GM21717 (cell line): ENCODE results near the gene INTS1.

Experiments
- ATAC-seq: cut with Tn5 transposase; IDR thresholded peaks from one replicate; pipeline ENCODE4 v1.9.1; 2021; ENCODE audit warnings: mild to moderate bottlenecking, moderate library complexity; ENCODE audit not compliant: unreplicated experiment

The INTS1 gene

DNA sequence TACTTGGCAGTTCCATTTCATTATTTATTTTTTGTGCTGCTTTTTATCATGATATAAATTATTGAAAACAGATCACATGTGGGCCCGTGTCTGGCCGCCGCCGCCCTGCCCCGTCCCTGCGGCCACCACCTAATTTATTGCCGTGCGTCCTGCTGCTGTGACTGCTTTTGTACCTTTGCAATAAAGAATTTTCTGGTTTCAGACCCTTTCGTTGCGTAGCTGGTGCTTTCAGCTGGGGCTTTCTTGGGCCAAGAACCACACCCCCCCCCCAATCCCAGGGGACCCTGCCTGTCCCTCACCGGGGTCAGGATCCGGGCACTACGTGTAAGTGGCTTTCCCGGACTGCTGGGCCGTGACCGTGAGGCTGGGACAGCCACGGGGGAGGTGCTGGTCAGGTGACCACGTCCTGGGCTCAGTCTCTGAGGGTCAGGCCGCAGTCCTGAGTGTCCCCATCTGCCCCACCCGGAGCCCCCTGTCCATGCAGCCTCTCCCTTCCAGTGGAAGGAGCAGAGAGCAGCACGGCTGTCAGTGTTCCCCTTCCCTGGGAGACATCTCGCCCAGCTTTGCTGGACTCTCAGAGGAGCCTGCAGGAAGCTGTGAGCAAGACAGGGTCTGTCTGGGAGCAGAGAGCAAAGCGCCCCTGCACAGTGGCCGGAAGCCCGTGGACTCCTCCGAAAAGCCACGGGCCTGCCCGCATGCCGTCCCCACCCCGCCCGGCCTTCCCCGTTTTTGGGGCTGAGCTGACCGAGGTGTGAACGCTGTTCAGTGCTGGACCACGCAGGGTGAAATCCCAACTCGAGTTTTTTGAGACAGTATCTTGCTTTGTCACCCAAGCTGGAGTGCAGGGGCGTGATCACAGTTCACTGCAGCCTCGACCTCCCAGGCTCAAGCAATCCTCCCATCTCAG lies 38.9 kb upstream of the INTS1 start:
- ATAC-seq, result no peak

DNA sequence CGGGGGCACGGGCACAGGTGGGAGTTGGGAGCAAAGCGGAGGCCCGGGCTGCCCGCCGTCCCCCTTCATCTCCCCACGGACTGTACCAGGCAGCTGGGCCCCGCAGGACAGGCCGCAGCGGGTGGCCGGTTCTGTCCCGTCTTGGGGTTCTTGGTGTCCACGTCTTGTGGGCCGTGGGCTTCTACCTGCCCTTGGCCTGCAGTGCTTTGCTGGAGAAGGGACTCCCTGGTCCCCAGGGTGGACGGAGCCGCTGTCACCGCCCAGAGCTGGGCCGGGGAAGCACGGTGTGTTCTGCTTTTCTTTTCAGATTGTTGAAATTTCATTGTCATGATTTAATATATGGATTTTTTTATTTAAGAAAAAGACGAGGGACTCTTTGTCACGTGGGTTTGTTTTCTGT lies 38.1 kb upstream of the INTS1 start:
- ATAC-seq, result no peak

- no peak for ATAC-seq
These were observed 37.4 kb upstream of the INTS1 start for GRCh38 chr7:1541431-1542162.

DNA sequence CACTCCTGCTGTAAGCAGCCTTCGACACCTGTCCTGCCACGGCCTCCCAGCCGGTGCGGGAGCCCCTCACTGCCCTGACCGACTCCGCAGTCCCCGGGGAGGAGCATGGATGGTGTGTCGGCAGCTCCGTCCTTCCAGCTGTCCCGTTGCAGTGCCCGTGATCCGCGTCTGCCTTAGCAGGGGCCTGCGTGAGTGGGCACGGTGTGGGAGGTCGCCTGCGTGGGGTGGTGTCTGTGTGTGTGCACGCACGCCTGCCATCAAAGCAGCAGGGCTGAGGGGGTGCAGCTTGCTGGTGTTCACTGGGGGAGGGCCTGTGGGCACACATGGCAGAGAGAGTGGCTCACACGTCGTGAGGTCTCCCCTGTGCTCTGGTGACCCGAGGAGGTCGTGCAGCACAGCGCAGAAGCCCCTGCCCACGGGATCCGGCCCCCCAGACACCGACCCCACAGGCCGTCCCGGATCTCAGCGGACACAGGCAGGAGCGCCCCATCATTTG lies 36.6 kb upstream of the INTS1 start:
- no peak for ATAC-seq

GRCh38 chr7:1539882-1540775 lies 35.9 kb upstream of the INTS1 start:
- no peak for ATAC-seq

DNA sequence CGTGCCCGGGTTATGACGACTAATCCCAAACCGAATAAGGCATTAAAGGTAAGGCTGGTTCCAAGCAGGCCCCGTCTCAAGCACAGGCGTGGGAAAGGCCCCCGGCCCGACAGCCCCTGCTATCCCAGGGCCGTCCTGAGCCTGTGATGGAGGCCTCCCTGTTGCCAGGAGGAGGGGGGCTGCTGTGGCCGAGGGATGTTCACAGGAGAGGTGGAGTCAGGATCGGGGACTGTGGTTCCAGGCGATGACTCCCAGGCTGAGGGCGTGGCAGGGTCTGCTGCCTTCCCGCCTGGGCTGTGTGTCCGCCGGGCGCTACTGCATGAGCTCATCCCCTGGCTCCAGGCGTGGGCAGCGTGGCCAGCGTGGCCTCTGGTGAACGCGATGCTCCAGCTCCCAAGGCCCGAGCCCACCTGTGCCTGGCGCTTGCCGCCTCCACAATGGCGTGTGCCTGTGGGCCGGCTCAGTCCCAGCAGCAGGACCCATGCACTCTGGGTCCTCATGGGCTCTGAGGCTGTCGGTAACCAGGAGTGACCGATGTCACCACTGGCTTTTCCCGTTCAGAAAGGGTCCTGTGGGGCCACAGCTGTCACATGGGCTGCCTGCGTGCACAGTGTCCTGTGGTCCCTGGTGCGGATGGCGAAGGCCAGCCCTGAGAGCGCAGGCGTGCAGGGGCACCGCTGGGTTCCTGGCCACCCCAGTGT lies 35.1 kb upstream of the INTS1 start:
- no peak for ATAC-seq

- no peak for ATAC-seq
These were observed 34.5 kb upstream of the INTS1 start for GRCh38 chr7:1538544-1539180.

GRCh38 chr7:1537535-1538412 lies 33.6 kb upstream of the INTS1 start:
- ATAC-seq, result no peak

GRCh38 chr7:1536743-1537534 lies 32.8 kb upstream of the INTS1 start:
- ATAC-seq, result no peak

DNA sequence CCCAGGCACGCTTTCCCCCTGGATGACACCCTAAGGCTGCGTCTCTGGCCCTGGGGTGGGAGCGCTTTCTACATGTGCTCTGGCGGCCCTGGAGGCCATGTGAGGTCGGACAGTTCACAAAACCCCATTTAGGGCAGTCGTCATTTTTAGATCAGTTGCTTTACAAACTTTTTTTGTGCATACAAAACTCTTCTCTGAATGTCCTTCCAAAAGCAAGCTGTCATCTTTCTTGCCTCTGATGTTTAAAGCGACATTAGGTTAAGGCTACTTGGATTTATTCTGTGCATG lies 32.2 kb upstream of the INTS1 start:
- no peak for ATAC-seq

DNA sequence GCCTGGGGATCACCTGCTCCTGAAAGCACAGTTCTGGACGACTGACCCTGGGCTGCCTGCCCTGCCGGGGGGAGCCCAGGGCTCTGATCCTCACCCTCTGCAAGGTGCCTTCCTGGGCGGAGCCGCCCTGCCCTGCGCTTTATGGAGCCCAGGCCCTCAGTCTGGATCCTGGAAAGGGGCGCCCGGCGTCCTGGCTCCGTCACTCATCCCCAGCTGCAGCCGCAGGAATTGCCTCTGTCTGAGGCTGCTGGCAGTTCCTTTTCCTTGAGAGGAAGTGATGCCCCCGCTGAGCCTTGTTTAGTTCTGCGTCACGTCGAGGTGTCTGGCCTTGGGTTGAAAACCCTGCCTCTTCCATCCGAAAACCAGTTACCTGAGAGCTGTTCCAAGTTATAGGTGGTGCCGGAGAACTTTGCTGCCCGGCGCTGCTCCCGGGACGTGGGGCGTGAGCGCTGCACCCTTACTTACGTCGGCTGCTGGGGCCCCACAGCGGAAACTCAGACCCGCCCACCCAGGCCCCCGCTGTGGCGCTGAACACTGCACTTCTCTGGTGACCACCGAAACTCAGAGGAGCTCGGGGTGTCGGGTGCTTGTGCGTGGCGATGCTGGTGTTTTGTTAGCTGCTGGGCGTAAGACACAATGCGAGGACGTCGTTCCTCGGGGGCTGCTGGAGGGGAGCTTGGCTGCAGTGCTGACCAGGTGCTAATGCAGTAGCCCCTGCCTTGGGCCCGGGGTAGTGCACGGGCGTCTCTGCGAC lies 31.7 kb upstream of the INTS1 start:
- no peak for ATAC-seq

- no peak for ATAC-seq
These were observed 30.9 kb upstream of the INTS1 start for GRCh38 chr7:1535100-1535458.

GRCh38 chr7:1534330-1535099 lies 30.3 kb upstream of the INTS1 start:
- ATAC-seq, result no peak

DNA sequence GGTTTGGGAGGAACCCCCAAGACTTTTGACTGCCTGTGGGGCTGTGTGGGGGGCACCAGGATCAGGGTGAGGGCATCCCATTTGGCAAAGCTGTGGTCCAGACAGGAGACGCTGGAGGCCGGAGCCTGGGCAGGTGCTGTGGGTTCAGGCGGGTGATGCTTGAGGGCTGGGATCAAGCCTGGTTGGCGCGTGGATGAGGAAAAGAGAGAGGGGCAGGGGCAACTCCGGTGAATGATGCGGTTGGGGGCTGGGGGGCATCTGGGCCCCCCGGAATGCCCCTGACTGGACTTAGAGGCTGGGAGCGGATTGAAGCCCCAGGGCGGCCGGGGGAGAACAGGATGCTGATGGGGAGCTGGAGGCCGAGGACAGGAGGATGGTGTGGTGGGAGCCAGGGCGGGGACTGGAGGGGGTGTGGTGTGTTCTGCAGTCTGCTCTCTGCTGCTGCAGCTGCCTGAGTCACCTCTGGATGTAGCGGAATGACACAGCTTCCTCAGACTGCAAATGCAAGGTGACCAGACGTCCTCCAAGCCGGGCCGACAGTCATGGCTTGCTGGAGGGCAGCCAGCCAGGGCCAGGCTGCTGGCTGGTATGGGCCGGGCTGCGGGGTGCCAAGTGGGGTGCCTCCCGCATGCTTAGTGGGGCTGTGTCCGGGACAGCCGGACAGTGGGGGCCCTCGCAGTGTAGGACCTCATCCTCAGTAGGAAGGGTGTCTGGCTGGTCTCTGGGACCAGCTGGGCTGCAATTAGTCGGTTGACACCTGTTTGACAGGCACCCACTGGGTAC lies 29.5 kb upstream of the INTS1 start:
- ATAC-seq, result no peak

GRCh38 chr7:1533255-1533546 lies 29.0 kb upstream of the INTS1 start:
- ATAC-seq, result no peak

DNA sequence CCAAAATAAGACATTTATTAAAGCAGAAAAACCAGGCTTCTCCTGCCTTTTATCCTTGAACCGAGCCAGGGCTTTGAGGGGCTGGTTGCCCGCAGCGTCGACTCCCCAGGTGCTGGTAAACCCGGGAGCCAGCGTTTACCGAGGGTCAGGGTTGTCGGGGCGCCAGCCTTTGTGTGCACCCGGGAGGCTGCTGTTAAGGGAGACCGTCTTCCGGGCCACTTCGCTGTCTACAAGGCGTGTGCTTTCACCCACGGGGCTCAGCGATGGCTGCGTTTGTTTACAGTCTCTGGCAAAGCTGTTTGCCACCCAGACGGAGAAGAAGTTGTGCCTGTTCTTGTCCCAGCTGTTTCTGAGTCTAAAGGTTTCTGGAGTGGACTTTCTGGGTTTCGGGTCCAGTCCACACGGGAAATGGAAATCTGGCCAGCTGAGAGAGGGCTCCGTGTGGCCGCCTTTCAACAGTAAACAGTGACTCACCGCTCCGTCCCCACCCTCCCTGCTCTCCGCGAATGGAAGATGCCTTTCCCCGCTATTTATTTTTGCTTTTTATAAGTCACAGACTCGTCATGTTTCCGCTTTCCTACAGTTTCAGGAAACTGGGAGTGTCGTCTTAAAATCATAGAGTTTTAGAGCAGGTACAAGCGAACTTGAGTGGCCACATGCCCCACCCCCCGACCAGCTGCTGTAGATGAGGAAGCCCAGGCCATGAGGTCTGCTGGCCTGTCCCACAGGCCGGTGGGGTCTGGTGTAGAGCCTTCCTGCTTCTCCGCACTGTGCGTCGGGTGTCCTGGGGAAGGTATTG lies 28.5 kb upstream of the INTS1 start:
- no peak for ATAC-seq
